Astrocyte (in vitro differentiated cells and primary cell): ENCODE data around the gene CDH1. TPM values are rescaled to one million over a fixed set of nuclear protein-coding genes. Genes with fewer than 3 reads are reported as not detected.
A peak's percentile ranks its signal among the peaks of the same experiment; 100 is the strongest.

Source experiments
- DNase-seq: peaks from one replicate; pipeline ENCODE4 v3.0.0-alpha.2; 2010; ENCODE audit warnings: low read depth
- FAIRE-seq: peaks from 2 replicates; lab custom pipeline; 2011; peaks lifted over from hg19 to GRCh38; lab: Jason Lieb, UNC
- H2AFZ ChIP-seq: 2 replicates; pipeline ENCODE4 v1.6.0; 2012; ENCODE audit warnings: low read depth, low read length, inconsistent platforms
- H3K27ac ChIP-seq: 2 replicates; pipeline ENCODE4 v1.5.1; 2011; ENCODE audit warnings: low read depth, low read length, inconsistent platforms
- H3K27me3 ChIP-seq: 2 replicates; pipeline ENCODE4 v1.6.0; 2011; ENCODE audit warnings: low read length, inconsistent platforms; ENCODE audit not compliant: insufficient read depth
- H3K36me3 ChIP-seq: 2 replicates; pipeline ENCODE4 v1.5.1; 2011; ENCODE audit warnings: low read length, inconsistent platforms; ENCODE audit not compliant: insufficient read depth
- H3K4me1 ChIP-seq: 2 replicates; pipeline ENCODE4 v1.5.1; 2011; ENCODE audit warnings: low read length, inconsistent platforms; ENCODE audit not compliant: insufficient read depth
- H3K4me2 ChIP-seq: 2 replicates; pipeline ENCODE4 v1.6.0; 2012; ENCODE audit warnings: low read length, inconsistent platforms
- H3K4me3 ChIP-seq: 2 replicates; pipeline ENCODE4 v1.5.1; 2011; ENCODE audit warnings: low read depth, mild to moderate bottlenecking, low read length, inconsistent platforms; ENCODE audit not compliant: insufficient read depth
- H3K79me2 ChIP-seq: 2 replicates; pipeline ENCODE4 v1.6.0; 2012; ENCODE audit warnings: mild to moderate bottlenecking, low read length, inconsistent platforms; ENCODE audit not compliant: insufficient read depth
- H3K9ac ChIP-seq: 2 replicates; pipeline ENCODE4 v1.6.0; 2012; ENCODE audit warnings: mild to moderate bottlenecking, low read length, inconsistent platforms
- H3K9me3 ChIP-seq: 2 replicates; pipeline ENCODE4 v1.5.1; 2012; ENCODE audit warnings: low read depth, mild to moderate bottlenecking, low read length, inconsistent platforms; ENCODE audit not compliant: insufficient read depth
- H4K20me1 ChIP-seq: 2 replicates; pipeline ENCODE4 v1.6.0; 2012; ENCODE audit warnings: low read length, inconsistent platforms; ENCODE audit not compliant: insufficient read depth
- H3K27ac Mint-ChIP-seq: one replicate; pipeline ENCODE4 v1.8.0; 2021; ENCODE audit warnings: mild to moderate bottlenecking, mixed read lengths; ENCODE audit not compliant: unreplicated experiment
- H3K27me3 Mint-ChIP-seq: one replicate; pipeline ENCODE4 v1.8.0; 2021; ENCODE audit warnings: low read depth, mixed read lengths; ENCODE audit not compliant: unreplicated experiment
- H3K36me3 Mint-ChIP-seq: one replicate; pipeline ENCODE4 v1.8.0; 2021; ENCODE audit warnings: low read depth, mixed read lengths; ENCODE audit not compliant: unreplicated experiment
- H3K4me1 Mint-ChIP-seq: one replicate; pipeline ENCODE4 v1.8.0; 2021; ENCODE audit warnings: low read depth, mixed read lengths; ENCODE audit not compliant: unreplicated experiment
- H3K4me3 Mint-ChIP-seq: one replicate; pipeline ENCODE4 v1.8.0; 2021; ENCODE audit warnings: mild to moderate bottlenecking, moderate library complexity, mixed read lengths; ENCODE audit not compliant: unreplicated experiment
- H3K9me3 Mint-ChIP-seq: one replicate; pipeline ENCODE4 v1.8.0; 2021; ENCODE audit warnings: mild to moderate bottlenecking, mixed read lengths; ENCODE audit not compliant: unreplicated experiment
- EZH2 ChIP-seq: IDR thresholded peaks from 2 replicates; pipeline ENCODE4 v1.6.1; 2012; ENCODE audit warnings: mild to moderate bottlenecking, low read length, inconsistent platforms; ENCODE audit not compliant: insufficient read depth
- total RNA-seq: library from RNA; stranded (reverse); gene quantifications from 2 replicates; pipeline ENCODE4 v1.2.1, GENCODE V29; 2021
- TF ChIP-seq, protein P1 (sequence below): IDR thresholded peaks from 2 replicates; pipeline ENCODE4 v1.5.1; 2011; ENCODE audit warnings: low read depth, mild to moderate bottlenecking, inconsistent platforms, low read length, moderate library complexity; ENCODE audit not compliant: insufficient read depth

CDH1 gene
- total RNA-seq, 1 donor from 2014 or later, result 23.8 TPM

DNA sequence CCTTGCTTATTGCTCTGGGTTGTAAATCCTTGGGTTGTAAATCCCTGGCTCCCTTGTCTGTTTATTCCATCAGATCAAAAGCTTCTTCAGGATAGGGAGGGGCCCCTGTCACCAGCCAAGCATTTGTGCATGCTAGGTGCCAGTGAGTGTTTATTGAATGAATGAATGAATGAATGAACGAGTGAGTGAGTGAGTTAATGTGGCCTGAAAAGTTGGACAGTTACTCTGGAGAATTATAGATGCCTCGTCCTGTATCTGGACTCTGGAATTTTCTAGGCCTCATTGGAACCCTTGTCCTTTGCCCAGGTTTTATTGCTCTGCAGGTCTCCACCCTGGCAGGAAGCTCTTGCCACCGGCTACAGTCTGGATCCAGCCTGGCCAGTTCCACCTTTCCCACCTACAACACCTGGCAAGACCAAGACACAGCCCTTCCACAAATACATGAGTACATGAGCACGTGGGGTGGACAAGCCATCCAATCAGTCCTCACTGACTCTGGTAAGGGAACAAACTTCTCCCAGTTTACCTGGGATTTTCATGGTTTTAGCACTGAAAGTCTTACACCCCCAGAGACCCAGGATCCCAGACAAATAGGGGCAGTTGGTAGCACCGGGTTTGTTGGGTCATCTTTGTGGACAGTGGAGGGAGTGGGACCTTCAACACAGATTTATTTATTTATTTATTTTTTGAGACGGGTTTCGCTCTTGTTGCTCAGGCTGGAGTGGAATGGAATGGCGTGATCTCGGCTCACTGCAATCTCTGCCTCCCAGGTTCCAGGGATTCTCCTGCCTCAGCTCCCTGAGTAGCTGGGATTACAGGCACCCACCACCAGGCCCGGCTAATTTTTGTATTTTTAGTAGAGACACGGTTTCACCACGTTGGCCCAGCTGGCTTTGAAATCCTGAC is 14.7 kb upstream of the CDH1 start:
- no peaks in the 10 kb centered on the region for H3K4me1 ChIP-seq
- FAIRE-seq (no peak), DNase-seq (no peak)
- no peaks in the 10 kb centered on the region for H3K79me2 ChIP-seq
- H4K20me1 ChIP-seq, result no peaks in the 10 kb centered on the region
- Mint-ChIP-seq H3K36me3 (no peaks in the 10 kb centered on the region), H3K4me1 (no peaks in the 10 kb centered on the region), H3K9me3 (peaks cover 1% of the 10 kb centered on the region), H3K27ac (no peak overlapping the region), H3K4me3 (no peak overlapping the region), H3K27me3 (peaks cover 3% of the 10 kb centered on the region)
- H2AFZ ChIP-seq, result no peak overlapping the region
- H3K9me3 ChIP-seq, result no peaks in the 10 kb centered on the region
- no peak overlapping the region for H3K27ac ChIP-seq
- H3K36me3 ChIP-seq, result no peaks in the 10 kb centered on the region
- H3K4me3 ChIP-seq, result no peak overlapping the region
- no peak for TF ChIP-seq EZH2
- TF ChIP-seq, protein P1, sequence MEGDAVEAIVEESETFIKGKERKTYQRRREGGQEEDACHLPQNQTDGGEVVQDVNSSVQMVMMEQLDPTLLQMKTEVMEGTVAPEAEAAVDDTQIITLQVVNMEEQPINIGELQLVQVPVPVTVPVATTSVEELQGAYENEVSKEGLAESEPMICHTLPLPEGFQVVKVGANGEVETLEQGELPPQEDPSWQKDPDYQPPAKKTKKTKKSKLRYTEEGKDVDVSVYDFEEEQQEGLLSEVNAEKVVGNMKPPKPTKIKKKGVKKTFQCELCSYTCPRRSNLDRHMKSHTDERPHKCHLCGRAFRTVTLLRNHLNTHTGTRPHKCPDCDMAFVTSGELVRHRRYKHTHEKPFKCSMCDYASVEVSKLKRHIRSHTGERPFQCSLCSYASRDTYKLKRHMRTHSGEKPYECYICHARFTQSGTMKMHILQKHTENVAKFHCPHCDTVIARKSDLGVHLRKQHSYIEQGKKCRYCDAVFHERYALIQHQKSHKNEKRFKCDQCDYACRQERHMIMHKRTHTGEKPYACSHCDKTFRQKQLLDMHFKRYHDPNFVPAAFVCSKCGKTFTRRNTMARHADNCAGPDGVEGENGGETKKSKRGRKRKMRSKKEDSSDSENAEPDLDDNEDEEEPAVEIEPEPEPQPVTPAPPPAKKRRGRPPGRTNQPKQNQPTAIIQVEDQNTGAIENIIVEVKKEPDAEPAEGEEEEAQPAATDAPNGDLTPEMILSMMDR, result no peak
- H3K4me2 ChIP-seq, result no peak overlapping the region
- no peak overlapping the region for H3K9ac ChIP-seq
- H3K27me3 ChIP-seq, result no peaks in the 10 kb centered on the region

DNA sequence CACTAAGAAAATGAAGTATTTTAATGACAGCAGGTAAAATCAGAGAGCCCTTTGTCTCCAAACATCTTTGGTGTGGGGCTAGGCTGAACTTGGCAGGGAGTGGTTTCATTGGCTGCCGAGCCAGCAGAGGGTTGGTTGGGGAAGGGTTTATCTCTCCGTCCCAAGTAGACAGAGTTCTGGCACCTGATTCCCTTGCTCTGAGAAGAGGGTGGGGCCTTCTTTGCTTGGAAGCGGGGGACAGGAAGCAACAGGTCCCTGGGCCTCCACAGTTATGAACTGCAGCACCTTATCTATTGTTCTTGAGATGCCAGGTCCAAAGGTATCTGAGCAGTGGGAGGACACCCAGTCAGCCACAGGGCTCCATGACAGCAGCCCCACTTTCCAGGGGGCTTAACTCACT is 12.3 kb upstream of the CDH1 start:
- Mint-ChIP-seq H3K4me1 (no peaks in the 10 kb centered on the region), H3K36me3 (no peaks in the 10 kb centered on the region), H3K27me3 (peaks cover 3% of the 10 kb centered on the region), H3K9me3 (peaks cover 1% of the 10 kb centered on the region), H3K27ac (no peak overlapping the region), H3K4me3 (no peak overlapping the region)
- Histone ChIP-seq H3K79me2 (no peaks in the 10 kb centered on the region), H3K9ac (no peak overlapping the region), H3K27ac (no peak overlapping the region), H3K36me3 (no peaks in the 10 kb centered on the region), H3K4me3 (no peak overlapping the region), H3K27me3 (no peaks in the 10 kb centered on the region), H3K4me1 (no peaks in the 10 kb centered on the region), H3K9me3 (no peaks in the 10 kb centered on the region), H3K4me2 (no peak overlapping the region), H2AFZ (no peak overlapping the region), H4K20me1 (no peaks in the 10 kb centered on the region)
- no peak for FAIRE-seq
- DNase-seq, result no peak
- TF ChIP-seq EZH2, result no peak
- TF ChIP-seq, protein P1, result no peak

DNA sequence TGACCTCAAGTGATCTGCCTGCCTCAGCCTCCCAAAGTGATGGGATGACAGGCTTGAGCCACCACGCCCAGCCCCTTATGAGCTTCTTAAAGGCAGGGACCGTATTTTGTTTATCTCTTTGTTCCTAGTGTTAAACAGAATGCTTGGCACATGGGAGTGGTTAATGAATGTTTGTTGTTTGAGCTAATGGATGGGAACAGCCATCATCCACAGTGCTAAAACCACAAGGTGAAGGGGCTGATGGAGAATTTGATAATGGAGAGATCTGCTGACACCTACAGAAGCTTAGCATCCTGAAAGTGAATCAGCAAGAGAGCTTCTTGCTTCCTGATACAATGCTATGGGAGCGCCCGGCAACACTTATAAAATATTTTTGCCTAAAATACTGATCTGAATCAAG is 8.6 kb upstream of the CDH1 start:
- Histone ChIP-seq H3K27me3 (no peaks in the 10 kb centered on the region), H3K9ac (no peak overlapping the region), H3K27ac (no peak overlapping the region), H3K9me3 (no peaks in the 10 kb centered on the region), H3K4me2 (no peak overlapping the region), H3K4me1 (no peaks in the 10 kb centered on the region), H3K36me3 (no peaks in the 10 kb centered on the region), H3K4me3 (no peak overlapping the region), H4K20me1 (no peaks in the 10 kb centered on the region), H2AFZ (no peak overlapping the region), H3K79me2 (no peaks in the 10 kb centered on the region)
- TF ChIP-seq EZH2, result no peak
- TF ChIP-seq, protein P1, result no peak
- no peak for DNase-seq
- no peaks in the 10 kb centered on the region for H3K36me3 Mint-ChIP-seq
- H3K4me1 Mint-ChIP-seq, result peaks cover 8% of the 10 kb centered on the region
- H3K4me3 Mint-ChIP-seq, result no peak overlapping the region
- no peak for FAIRE-seq
- H3K27me3 Mint-ChIP-seq, result no peaks in the 10 kb centered on the region
- no peaks in the 10 kb centered on the region for H3K9me3 Mint-ChIP-seq
- H3K27ac Mint-ChIP-seq, result peak overlapping the region; percentile 19
